ENCODE measurements around the gene TEX12.

TEX12 gene

GRCh38 chr11:112213753-112214152 lies 46.6 kb downstream of the TEX12 start:
- DNase-seq: no peak

GRCh38 chr11:112215621-112216020 lies 48.4 kb downstream of the TEX12 start:
- no peak for DNase-seq

DNA sequence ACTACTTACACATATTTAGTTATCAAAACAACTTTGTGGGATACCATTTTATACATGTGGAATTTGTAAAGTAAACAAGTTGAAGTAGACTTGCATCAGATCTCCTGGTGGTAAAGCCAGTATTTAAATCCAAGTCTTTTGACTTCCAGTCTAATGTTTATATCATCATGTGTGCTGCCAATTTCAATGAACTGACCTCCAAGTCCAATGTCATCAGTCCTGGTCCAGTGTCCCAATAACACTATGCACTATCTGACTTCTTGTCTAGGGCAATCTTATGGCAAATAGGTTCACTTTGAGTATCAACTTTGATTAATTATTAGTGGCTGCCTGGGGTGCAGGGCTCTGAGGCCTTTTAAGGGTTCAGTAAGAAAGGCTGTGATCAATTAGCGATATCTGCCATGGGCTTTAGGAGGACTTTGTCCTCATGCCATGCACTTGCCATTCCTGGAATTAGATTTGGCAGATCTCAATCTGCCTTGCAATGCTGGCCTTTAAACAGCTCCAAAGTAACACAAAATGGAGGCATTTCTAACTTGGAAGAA lies 49.5 kb downstream of the TEX12 start:
- DNase-seq: no peak

DNA sequence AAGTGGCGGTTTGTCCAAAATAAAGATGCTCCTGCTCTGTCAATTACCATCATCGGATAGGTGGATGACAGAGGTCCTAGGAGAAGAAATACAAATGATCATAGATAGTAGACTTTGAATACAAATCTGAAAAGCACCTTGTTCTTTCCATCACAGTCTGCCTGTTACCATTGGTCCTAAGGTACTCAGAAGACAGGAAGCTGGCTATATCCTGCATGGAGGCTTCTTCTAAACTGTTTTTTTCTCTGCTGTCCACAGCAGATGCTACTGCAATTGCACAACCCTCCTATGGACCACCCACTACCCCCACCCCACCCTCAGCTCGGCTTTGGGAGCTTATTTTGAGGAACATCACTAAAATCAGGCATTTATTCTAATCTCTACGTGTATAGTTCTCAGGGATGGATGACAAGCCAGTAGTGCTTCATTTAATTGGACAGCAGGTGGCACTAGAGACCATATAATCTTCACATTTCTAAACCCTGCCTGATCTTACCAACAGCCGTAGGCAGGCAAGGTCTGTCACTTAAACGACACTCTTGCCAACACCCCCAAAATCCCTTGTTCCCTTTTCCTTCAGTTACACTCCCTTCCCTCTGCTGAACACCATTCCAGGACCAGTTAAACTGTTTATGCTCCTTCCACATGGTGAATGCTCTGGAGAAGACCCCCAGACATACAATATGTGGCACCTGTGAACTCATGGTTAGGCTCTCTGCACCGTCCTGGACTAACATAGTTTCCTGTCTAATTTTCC lies 52.5 kb downstream of the TEX12 start:
- DNase-seq: no peak

- no peak for DNase-seq
Observed at GRCh38 chr11:112221274-112221835, 54.2 kb downstream of the TEX12 start.

Measured in stimulated activated CD8-positive, alpha-beta memory T cell treated with anti-CD3 and anti-CD28 coated beads, Interleukin-4, amount 100 ng/mL, for 48 hours (primary cell).